GM12875 (cell line): Measurements from ENCODE around the gene DNAH17.

ENCODE experiments used
- H3K4me3 ChIP-seq: one replicate; pipeline ENCODE4 v1.5.1; 2011; ENCODE audit warnings: low read depth, low read length, control low read depth
- TF ChIP-seq, protein P1 (sequence below): IDR thresholded peaks from 2 replicates; pipeline ENCODE4 v1.5.1; 2011; ENCODE audit warnings: low read depth, mild to moderate bottlenecking, control low read depth, inconsistent platforms, low read length, moderate library complexity, borderline replicate concordance; ENCODE audit not compliant: insufficient read depth

Gene DNAH17

DNA sequence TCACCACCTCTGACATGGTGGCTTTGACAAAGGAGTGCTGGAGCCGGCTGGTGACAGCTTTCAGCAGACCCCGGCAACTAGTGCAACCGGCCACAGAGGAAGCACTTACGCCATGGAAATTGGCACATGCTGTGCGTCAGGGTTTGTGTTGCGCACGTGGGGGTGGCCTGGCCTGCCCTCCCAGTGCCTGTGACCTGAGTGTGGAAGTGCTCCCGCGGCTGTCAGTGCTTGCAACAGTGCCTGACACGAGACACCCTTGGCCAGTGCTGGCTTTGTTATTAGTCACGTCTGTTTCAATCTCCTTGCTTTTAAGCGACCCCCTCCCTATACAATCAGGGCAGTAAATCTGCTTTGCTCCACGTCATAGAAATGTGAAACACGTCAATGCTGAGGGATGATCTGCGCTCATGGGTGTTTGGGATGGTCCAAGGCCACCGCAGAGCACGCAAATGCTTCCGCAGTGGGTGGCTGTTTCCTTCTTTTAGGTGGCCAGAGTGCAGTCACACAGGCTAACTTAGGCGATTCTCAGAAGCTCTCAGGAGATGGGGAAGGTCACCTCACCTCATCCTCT is 134.5 kb downstream of the DNAH17 start:
- H3K4me3 ChIP-seq: no peak overlapping the region
- TF ChIP-seq, protein P1, sequence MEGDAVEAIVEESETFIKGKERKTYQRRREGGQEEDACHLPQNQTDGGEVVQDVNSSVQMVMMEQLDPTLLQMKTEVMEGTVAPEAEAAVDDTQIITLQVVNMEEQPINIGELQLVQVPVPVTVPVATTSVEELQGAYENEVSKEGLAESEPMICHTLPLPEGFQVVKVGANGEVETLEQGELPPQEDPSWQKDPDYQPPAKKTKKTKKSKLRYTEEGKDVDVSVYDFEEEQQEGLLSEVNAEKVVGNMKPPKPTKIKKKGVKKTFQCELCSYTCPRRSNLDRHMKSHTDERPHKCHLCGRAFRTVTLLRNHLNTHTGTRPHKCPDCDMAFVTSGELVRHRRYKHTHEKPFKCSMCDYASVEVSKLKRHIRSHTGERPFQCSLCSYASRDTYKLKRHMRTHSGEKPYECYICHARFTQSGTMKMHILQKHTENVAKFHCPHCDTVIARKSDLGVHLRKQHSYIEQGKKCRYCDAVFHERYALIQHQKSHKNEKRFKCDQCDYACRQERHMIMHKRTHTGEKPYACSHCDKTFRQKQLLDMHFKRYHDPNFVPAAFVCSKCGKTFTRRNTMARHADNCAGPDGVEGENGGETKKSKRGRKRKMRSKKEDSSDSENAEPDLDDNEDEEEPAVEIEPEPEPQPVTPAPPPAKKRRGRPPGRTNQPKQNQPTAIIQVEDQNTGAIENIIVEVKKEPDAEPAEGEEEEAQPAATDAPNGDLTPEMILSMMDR: no peak

DNA sequence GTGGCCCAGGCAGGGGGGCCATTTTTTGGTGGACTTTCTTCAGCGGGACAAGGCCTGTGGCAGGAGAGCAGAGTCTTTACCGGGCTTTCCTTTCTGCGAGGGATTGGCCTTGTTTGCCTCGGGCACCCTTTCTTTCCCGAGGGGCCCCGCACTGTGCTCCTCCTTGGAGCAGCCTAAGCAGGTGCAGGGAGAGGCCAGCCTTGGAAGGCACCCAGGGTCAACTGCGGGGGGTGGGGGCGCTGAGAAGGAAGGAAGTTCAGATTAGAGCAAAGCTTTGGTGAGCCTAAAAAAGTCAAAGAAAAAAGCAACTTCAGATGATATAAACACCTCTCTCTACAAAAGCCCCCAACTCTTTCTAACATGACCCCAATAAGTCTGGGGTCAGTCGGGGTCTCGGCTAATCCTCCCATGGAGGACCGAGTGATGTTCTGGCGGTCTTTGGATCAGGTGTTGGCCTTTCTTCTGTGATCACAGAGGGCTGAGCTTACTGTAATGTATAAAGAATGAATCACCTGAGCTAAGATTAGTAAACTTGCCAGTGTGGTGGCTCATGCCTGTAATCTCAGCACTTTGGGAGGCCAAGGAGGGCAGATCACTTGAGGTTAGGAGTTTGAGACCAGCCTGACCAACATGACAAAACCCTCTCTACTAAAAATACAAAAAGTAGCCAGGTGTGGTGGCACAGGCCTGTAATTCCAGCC is 135.8 kb downstream of the DNAH17 start:
- TF ChIP-seq, protein P1: no peak
- H3K4me3 ChIP-seq: no peak overlapping the region

- TF ChIP-seq, protein P1: no peak
- H3K4me3 ChIP-seq: no peak overlapping the region
Measured at GRCh38 chr17:78438694-78439325, 138.4 kb downstream of the DNAH17 start.

GRCh38 chr17:78438271-78438691 is 138.9 kb downstream of the DNAH17 start:
- H3K4me3 ChIP-seq: no peak overlapping the region
- TF ChIP-seq, protein P1: no peak

DNA sequence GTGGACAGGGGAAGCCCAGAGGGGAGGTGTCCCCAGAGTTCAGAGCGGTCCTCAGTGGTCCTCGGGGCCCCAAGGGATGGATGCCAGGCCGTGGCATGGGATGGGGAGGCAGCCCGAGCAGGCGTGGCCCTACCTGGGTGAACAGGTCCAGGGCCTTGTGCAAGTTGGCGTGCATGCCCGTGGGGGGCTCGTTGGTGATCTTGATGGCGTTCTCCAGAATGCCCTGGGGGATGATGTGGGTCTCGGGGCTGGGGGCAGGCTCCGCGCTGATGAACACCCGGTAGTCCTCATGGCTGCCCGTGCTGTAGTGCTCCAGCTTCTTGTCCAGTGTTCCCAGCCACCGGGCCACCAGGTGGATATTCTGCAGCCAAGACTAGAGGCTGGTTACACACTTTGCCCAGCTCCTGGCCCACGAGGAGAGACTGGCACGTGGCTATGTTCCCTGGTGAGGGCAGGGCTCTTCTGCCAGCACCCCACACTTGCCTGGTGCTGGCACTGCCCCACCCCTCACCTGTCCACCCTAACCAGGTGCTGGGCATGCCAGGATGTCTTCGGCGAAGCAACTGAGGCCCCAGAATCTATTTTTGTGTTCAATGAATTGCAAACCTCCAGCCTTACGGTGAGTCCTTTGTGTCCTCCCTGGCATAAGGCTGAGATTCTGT is 139.6 kb downstream of the DNAH17 start:
- H3K4me3 ChIP-seq: no peak overlapping the region
- TF ChIP-seq, protein P1: no peak

DNA sequence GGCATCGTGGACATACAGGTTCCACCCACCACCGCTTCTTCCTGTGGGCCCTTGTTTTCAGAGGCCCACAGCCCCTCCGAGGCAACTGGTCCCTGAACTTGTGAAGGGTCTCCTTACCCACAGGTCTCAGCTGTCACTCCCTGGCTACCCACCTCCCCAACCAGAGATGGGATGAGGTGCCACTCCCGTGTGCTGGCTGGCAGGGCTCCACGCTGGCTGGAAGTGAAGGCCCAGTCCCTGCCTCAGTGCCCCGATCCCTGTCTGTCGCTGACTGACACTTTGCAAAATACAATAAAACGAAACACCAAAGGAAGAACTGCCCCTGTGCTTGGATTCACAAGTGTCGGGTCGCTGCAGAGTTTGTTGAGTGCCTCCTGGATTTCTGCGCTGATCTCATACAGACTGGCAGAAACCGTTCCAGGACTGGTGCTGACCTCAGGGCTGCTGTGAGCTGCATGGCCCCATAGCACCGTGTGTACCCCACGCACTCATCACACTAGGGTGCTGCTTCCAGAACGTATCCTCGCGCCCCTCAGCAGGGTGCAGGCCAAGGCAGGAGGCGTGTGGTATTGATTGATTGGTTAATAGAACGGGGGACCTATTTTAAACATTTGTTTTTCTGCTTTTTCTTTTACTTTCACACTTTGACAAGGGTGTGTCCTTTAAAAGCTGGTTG is 141.7 kb downstream of the DNAH17 start:
- TF ChIP-seq, protein P1: no peak

More for the DNA sequence above, 141.7 kb downstream of the DNAH17 start:
- H3K4me3 ChIP-seq: no peak overlapping the region
